ENCODE results near the gene MUCL3. TPM values are rescaled to one million over a fixed set of nuclear protein-coding genes. Genes with fewer than 3 reads are reported as not detected.

MUCL3 gene
- total RNA-seq, 1 experiment from 2014 or later, result 0.15 TPM

- ATAC-seq (no peak), DNase-seq (ENCODE audit: low read depth, low spot score) (no peak)
- no peaks in the 10 kb centered on the region for H3K79me2 ChIP-seq (ENCODE audit: insufficient read depth, low read length)
- intact Hi-C loops (cut with micrococcal nuclease), result no loop called here
- H3K9me2 ChIP-seq (ENCODE audit: insufficient read depth), result no peaks in the 10 kb centered on the region
- no peaks in the 10 kb centered on the region for H3K27me3 ChIP-seq (ENCODE audit: insufficient read depth, low read length)
- peaks cover 7 to 23% of the 10 kb centered on the region in 2 experiments; a peak in 3 of 4 replicates for H3K4me1 ChIP-seq (ENCODE audit: control insufficient read depth in 1 of 2, insufficient read depth in 2 of 2, low read length in 2 of 2)
- peaks cover 0 to 11% of the 10 kb centered on the region in 2 experiments; a peak in 1 of 4 replicates for H3K9me3 ChIP-seq (ENCODE audit: control insufficient read depth in 1 of 2, insufficient read depth in 1 of 2, low read depth in 1 of 2, low read length in 2 of 2)
- ChIA-PET RAD21 (ENCODE audit: low non-redundant PET in 1 of 2, low total read pairs in 2 of 2, uncharacterized antibody in 2 of 2, unreplicated experiment in 2 of 2) (no interaction called here), CTCF (no interaction called here), POLR2A (no interaction called here)
- H4K20me1 ChIP-seq (ENCODE audit: insufficient read depth), result no peaks in the 10 kb centered on the region
- H3K36me3 ChIP-seq (ENCODE audit: control insufficient read depth in 1 of 2, insufficient read depth in 2 of 2, low read length in 2 of 2), result peaks cover 4 to 5% of the 10 kb centered on the region in 2 experiments; a peak in 2 of 4 replicates
- no peak overlapping the region for H3K4me2 ChIP-seq (ENCODE audit: low read length)
- TF ChIP-seq ELF1 (IDR thresholded peaks at IDR 0.05; ENCODE audit: borderline replicate concordance, low read depth) (no peak), SRF (IDR thresholded peaks at IDR 0.05; ENCODE audit: low read depth) (no peak)
- no peak overlapping the region for H2AFZ ChIP-seq (ENCODE audit: low read depth, low read length, poor library complexity, severe bottlenecking)
- no peak overlapping the region for H3K9ac ChIP-seq (ENCODE audit: low read length)
- no TSS peak for BruUV-seq (replicated peaks)
- no peak overlapping the region for H3K27ac ChIP-seq (ENCODE audit: low read depth, low read length)
- H3K4me3 ChIP-seq (replicated peaks in 1 of 2; ENCODE audit: low read depth in 1 of 2, low read length in 2 of 2), result no peak overlapping the region
Measured at GRCh38 chr6:30930506-30930905, 10.3 kb upstream of the MUCL3 start.

- Histone ChIP-seq H3K36me3 (ENCODE audit: control insufficient read depth in 1 of 2, insufficient read depth in 2 of 2, low read length in 2 of 2) (peaks cover under 1 to 2% of the 10 kb centered on the region in 2 experiments; a peak in 2 of 4 replicates), H3K4me1 (ENCODE audit: control insufficient read depth in 1 of 2, insufficient read depth in 2 of 2, low read length in 2 of 2) (peaks cover 7 to 20% of the 10 kb centered on the region in 2 experiments; a peak in 3 of 4 replicates), H3K4me2 (ENCODE audit: low read length) (no peak overlapping the region), H2AFZ (ENCODE audit: low read depth, low read length, poor library complexity, severe bottlenecking) (no peak overlapping the region), H3K27ac (ENCODE audit: low read depth, low read length) (no peak overlapping the region), H3K9me3 (ENCODE audit: control insufficient read depth in 1 of 2, insufficient read depth in 1 of 2, low read depth in 1 of 2, low read length in 2 of 2) (peaks cover 0 to 11% of the 10 kb centered on the region in 2 experiments; a peak in 1 of 4 replicates), H3K4me3 (replicated peaks in 1 of 2; ENCODE audit: low read depth in 1 of 2, low read length in 2 of 2) (no peak overlapping the region), H3K9ac (ENCODE audit: low read length) (no peak overlapping the region), H3K27me3 (ENCODE audit: insufficient read depth, low read length) (no peaks in the 10 kb centered on the region), H4K20me1 (ENCODE audit: insufficient read depth) (no peaks in the 10 kb centered on the region), H3K9me2 (ENCODE audit: insufficient read depth) (no peaks in the 10 kb centered on the region), H3K79me2 (ENCODE audit: insufficient read depth, low read length) (no peaks in the 10 kb centered on the region)
- ChIA-PET RAD21 (ENCODE audit: low non-redundant PET in 1 of 2, low total read pairs in 2 of 2, uncharacterized antibody in 2 of 2, unreplicated experiment in 2 of 2) (no interaction called here), POLR2A (no interaction called here), CTCF (interaction anchor here (0.7 to 1.6 kb wide), 3 partner anchors 9 to 16 kb away, joined by 3 to 6 read pairs (median 5); partner anchors contain the start of gene MUCL3)
- TF ChIP-seq REST (IDR thresholded peaks at IDR 0.05; ENCODE audit: low read depth) (no peak), POLR2AphosphoS5 (IDR thresholded peaks at IDR 0.05; ENCODE audit: low read depth, low read length) (no peak), FOSL1 (IDR thresholded peaks at IDR 0.05; ENCODE audit: low read depth) (no peak), ATF3 (IDR thresholded peaks at IDR 0.05) (no peak), EZH2phosphoT487 (IDR thresholded peaks at IDR 0.05; ENCODE audit: borderline replicate concordance) (no peak), ELF1 (IDR thresholded peaks at IDR 0.05; ENCODE audit: borderline replicate concordance, low read depth) (no peak), EGR1 (IDR thresholded peaks at IDR 0.05; ENCODE audit: low read depth) (no peak), SIN3A (IDR thresholded peaks at IDR 0.05; ENCODE audit: low read depth) (no peak), CBX3 (IDR thresholded peaks at IDR 0.05; ENCODE audit: low read depth) (no peak)
- no TSS peak for BruUV-seq (replicated peaks)
- intact Hi-C loops (cut with micrococcal nuclease), result no loop called here
- DNase-seq (ENCODE audit: low read depth, low spot score) (no peak), ATAC-seq (no peak)
Measured at GRCh38 chr6:30931272-30931671, 9.5 kb upstream of the MUCL3 start.
